Left lung (tissue), 10 donors: ENCODE data around the gene MARK3. TPM values are rescaled to one million over a fixed set of nuclear protein-coding genes. Genes with fewer than 3 reads are reported as not detected.

Experiments used
- ATAC-seq: fragments of 200-7000 bp; cut with Tn5 transposase; one replicate; pipeline ENCODE4 v1.9.1; 2020; ENCODE audit warnings: moderate library complexity
- DNase-seq, 4 donors: peaks; one replicate each; pipeline ENCODE4 v3.0.0-alpha.2; 2013 to 2020
- H3K27ac ChIP-seq, 2 donors: fragments of 200-600 bp; sonication (generic) in 1 of 2; one replicate each; pipeline versions ENCODE4 v1.5.0 to v1.8.0; 2020 to 2021
- H3K27me3 ChIP-seq, 2 donors: fragments of 200-600 bp; sonication (generic) in 1 of 2; one replicate each; pipeline versions ENCODE4 v1.5.0 to v1.8.0; 2020 to 2021
- H3K36me3 ChIP-seq, 2 donors: fragments of 200-600 bp; sonication (generic) in 1 of 2; one replicate each; pipeline versions ENCODE4 v1.5.0 to v1.8.0; 2020 to 2021
- H3K4me1 ChIP-seq, 2 donors: fragments of 200-600 bp; one replicate each; pipeline ENCODE4 v1.8.0; 2021
- H3K4me3 ChIP-seq, 2 donors: fragments of 200-600 bp; sonication (generic) in 1 of 2; one replicate each; pipeline versions ENCODE4 v1.5.0 to v1.8.0; 2020 to 2021; ENCODE audit warnings: mild to moderate bottlenecking in 1 of 2
- H3K9me3 ChIP-seq, 2 donors: fragments of 200-600 bp; sonication (generic) in 1 of 2; one replicate each; pipeline versions ENCODE4 v1.5.0 to v1.8.0; 2020 to 2021
- CTCF ChIP-seq, 2 donors: fragments of 200-600 bp; sonication (generic) in 1 of 2; IDR thresholded peaks; one replicate each; pipeline versions ENCODE4 v1.5.0 to v1.8.0; 2021; ENCODE audit warnings: antibody characterized with exemption in 2 of 2
- intact Hi-C, 2 donors: fragments of 100-400 bp; cut with DNase I; formaldehyde crosslinking; loops; one replicate each; pipeline versions ENCODE4 v1.11.2 to v1.14.2; 2022
- polyA plus RNA-seq, 6 donors: library from polyadenylated mRNA; unstranded; fragments of 120-200 nt; gene quantifications; one replicate each; pipeline ENCODE4 v1.2.1, GENCODE V29; 2013; ENCODE audit not compliant: insufficient read length in 6 of 6
- total RNA-seq, 2 donors: library from RNA; stranded (reverse); fragmentation: NEBNext Ultra II Directional; extraction: Animal tissue kit (Norgen Biotek cat#: 25700); gene quantifications; one replicate each; pipeline ENCODE4 v1.2.1, GENCODE V29; 2021
- donor health status: DM: no; HTN: yes; CAD: no.
- donor health status: DM: no; HTN: no; CAD: no.

MARK3 gene
- total and polyA plus RNA-seq, 8 donors, result 78.8 to 135 (median 122) TPM

GRCh38 chr14:103346286-103346685 lies 38.9 kb upstream of the MARK3 start:
- no peaks in the 10 kb centered on the region for H3K9me3 ChIP-seq
- no peak overlapping the region for H3K27ac ChIP-seq
- ATAC-seq (no peak), DNase-seq (no peak)
- no peaks in the 10 kb centered on the region for H3K4me1 ChIP-seq
- peaks cover 4 to 39% of the 10 kb centered on the region in 2 donors for H3K36me3 ChIP-seq
- TF ChIP-seq CTCF (IDR thresholded peaks at IDR 0.05), result no peak
- H3K4me3 ChIP-seq, result no peak overlapping the region
- intact Hi-C loops, result no loop called here
- H3K27me3 ChIP-seq, result no peaks in the 10 kb centered on the region

GRCh38 chr14:103347091-103347815 lies 38.0 kb upstream of the MARK3 start:
- H3K27me3 ChIP-seq, result no peaks in the 10 kb centered on the region
- DNase-seq, result no peak
- ATAC-seq, result no peak
- H3K9me3 ChIP-seq, result no peaks in the 10 kb centered on the region
- peaks cover 4 to 30% of the 10 kb centered on the region in 2 donors for H3K36me3 ChIP-seq
- intact Hi-C loops, result no loop called here
- no peak overlapping the region for H3K27ac ChIP-seq
- no peaks in the 10 kb centered on the region for H3K4me1 ChIP-seq
- TF ChIP-seq CTCF (IDR thresholded peaks at IDR 0.05), result no peak
- no peak overlapping the region for H3K4me3 ChIP-seq

GRCh38 chr14:103348154-103348553 lies 37.1 kb upstream of the MARK3 start:
- H3K9me3 ChIP-seq, result no peaks in the 10 kb centered on the region
- TF ChIP-seq CTCF (IDR thresholded peaks at IDR 0.05), result no peak
- no peaks in the 10 kb centered on the region for H3K4me1 ChIP-seq
- H3K4me3 ChIP-seq, result no peak overlapping the region
- ATAC-seq, result no peak
- H3K27ac ChIP-seq, result no peak overlapping the region
- no peaks in the 10 kb centered on the region for H3K27me3 ChIP-seq
- no peak for DNase-seq
- H3K36me3 ChIP-seq, result peaks cover 4 to 21% of the 10 kb centered on the region in 2 donors
- intact Hi-C loops, result no loop called here

- ATAC-seq, result no peak
These were observed 35.2 kb upstream of the MARK3 start for GRCh38 chr14:103349982-103350381.

GRCh38 chr14:103353362-103353761 lies 31.9 kb upstream of the MARK3 start:
- no peaks in the 10 kb centered on the region for H3K36me3 ChIP-seq
- intact Hi-C loops, result no loop called here
- no peak overlapping the region for H3K27ac ChIP-seq
- no peak for TF ChIP-seq CTCF (IDR thresholded peaks at IDR 0.05)
- ATAC-seq (no peak), DNase-seq (no peak)
- no peak overlapping the region for H3K4me3 ChIP-seq
- H3K27me3 ChIP-seq, result no peaks in the 10 kb centered on the region
- H3K9me3 ChIP-seq, result no peaks in the 10 kb centered on the region
- no peaks in the 10 kb centered on the region for H3K4me1 ChIP-seq

More at GRCh38 chr14:103349982-103350381, 35.2 kb upstream of the MARK3 start:
- Histone ChIP-seq H3K27me3 (no peaks in the 10 kb centered on the region), H3K4me1 (no peaks in the 10 kb centered on the region), H3K36me3 (peaks cover 0 to 2% of the 10 kb centered on the region in 2 donors), H3K4me3 (no peak overlapping the region), H3K9me3 (no peaks in the 10 kb centered on the region), H3K27ac (no peak overlapping the region)
- DNase-seq, result no peak
- TF ChIP-seq CTCF (IDR thresholded peaks at IDR 0.05), result no peak
- intact Hi-C loops, result no loop called here
